Measurements from ENCODE around the gene NGFR.

DNA sequence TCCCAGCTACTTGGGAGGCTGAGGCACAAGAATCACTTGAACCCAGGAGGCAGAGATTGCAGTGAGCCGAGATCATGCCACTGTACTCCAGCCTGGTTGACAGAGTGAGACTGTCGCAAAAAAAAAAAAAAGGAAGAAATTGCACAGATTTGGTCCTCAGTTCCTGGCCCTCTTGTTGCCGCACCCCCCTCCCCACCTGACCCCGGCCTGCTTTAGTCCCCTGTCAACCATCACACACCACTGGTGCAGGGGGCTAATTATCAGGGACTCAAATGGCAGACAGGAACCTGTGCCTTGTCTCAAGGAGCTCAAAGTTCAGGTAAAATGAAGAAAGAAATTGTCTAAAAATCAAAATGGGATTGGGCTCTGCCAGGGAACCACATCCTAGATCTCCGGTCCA lies 28.1 kb downstream of the NGFR start:
- TF ChIP-seq, protein P1, sequence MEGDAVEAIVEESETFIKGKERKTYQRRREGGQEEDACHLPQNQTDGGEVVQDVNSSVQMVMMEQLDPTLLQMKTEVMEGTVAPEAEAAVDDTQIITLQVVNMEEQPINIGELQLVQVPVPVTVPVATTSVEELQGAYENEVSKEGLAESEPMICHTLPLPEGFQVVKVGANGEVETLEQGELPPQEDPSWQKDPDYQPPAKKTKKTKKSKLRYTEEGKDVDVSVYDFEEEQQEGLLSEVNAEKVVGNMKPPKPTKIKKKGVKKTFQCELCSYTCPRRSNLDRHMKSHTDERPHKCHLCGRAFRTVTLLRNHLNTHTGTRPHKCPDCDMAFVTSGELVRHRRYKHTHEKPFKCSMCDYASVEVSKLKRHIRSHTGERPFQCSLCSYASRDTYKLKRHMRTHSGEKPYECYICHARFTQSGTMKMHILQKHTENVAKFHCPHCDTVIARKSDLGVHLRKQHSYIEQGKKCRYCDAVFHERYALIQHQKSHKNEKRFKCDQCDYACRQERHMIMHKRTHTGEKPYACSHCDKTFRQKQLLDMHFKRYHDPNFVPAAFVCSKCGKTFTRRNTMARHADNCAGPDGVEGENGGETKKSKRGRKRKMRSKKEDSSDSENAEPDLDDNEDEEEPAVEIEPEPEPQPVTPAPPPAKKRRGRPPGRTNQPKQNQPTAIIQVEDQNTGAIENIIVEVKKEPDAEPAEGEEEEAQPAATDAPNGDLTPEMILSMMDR (IDR thresholded peaks at IDR 0.05; ENCODE audit: low read depth, low read length, poor library complexity, severe bottlenecking): no peak
- no peak for TF ChIP-seq EZH2phosphoT487 (IDR thresholded peaks at IDR 0.05; ENCODE audit: borderline replicate concordance, low read length)
